GM13977 (cell line): Measurements from ENCODE around the gene KRT78.

ENCODE experiments used
- DNase-seq: peaks from one replicate; pipeline ENCODE4 v3.0.0; 2012; ENCODE audit warnings: low spot score
- CTCF ChIP-seq: IDR thresholded peaks from 2 replicates; pipeline ENCODE4 v1.5.1; 2012; ENCODE audit warnings: mild to moderate bottlenecking, control low read depth; ENCODE audit not compliant: insufficient read depth; ENCODE audit errors: extremely low read depth, missing control alignments
- in situ Hi-C: fragments of 300-500 bp; cut with MboI; formaldehyde crosslinking; loops from one replicate; pipeline ENCODE4 v1.12.0; 2022; ENCODE audit warnings: low sequenced_read_pairs, low pct_unique_long_range_greater_than_20kb, mixed read lengths, inconsistent platforms; ENCODE audit not compliant: unreplicated experiment

Gene KRT78

GRCh38 chr12:52824741-52825410 is 23.9 kb downstream of the KRT78 start:
- TF ChIP-seq CTCF = no peak
- in situ Hi-C loops = no loop called here
- no peak for DNase-seq

GRCh38 chr12:52823761-52824450 is 24.9 kb downstream of the KRT78 start:
- TF ChIP-seq CTCF = no peak
- no peak for DNase-seq
- in situ Hi-C loops = no loop called here

- no peak for TF ChIP-seq CTCF
- in situ Hi-C loops = no loop called here
- no peak for DNase-seq
Measured at GRCh38 chr12:52822771-52823510, 25.9 kb downstream of the KRT78 start.

- in situ Hi-C loops = no loop called here
- DNase-seq = no peak
- no peak for TF ChIP-seq CTCF
Measured at GRCh38 chr12:52821826-52822660, 26.8 kb downstream of the KRT78 start.

GRCh38 chr12:52821071-52821730 is 27.6 kb downstream of the KRT78 start:
- TF ChIP-seq CTCF = no peak
- in situ Hi-C loops = no loop called here
- no peak for DNase-seq
